SU-DHL-6 (cell line): ENCODE data around the gene PCAT7.
"Not testable (repeated sequence)": the region's sequence is repeated elsewhere in the genome, so short reads cannot be mapped to it uniquely, and the experiment has no call there.

Experiments used
- EZH2phosphoT487 ChIP-seq: fragments of 200-600 bp; sonication (generic), shearing (Covaris generic); conservative IDR thresholded peaks from 2 replicates; pipeline ENCODE4 v1.6.1; 2018; ENCODE audit warnings: mild to moderate bottlenecking, antibody characterized with exemption, low read length, moderate library complexity, mixed read lengths
- TF ChIP-seq, protein P1 (sequence below): fragments of 200-600 bp; sonication (generic); IDR thresholded peaks from one replicate; pipeline ENCODE4 v1.5.1; 2017; ENCODE audit warnings: antibody characterized with exemption, mild to moderate bottlenecking, low read length, moderate library complexity; ENCODE audit not compliant: insufficient read depth, poor library complexity, severe bottlenecking

DNA sequence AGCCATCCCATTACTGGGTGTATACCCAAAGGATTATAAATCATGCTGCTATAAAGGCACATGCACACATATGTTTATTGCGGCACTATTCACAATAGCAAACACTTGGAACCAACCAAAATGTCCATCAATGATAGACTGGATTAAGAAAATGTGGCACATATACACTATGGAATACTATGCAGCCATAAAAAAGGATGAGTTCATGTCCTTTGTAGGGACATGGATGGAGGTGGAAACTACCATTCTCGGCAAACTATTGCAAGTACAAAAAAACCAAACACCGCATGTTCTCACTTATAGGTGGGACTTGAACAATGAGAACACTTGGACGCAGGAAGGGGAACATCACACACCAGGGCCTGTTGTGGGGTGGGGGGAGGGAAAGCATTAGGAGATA, 48.5 kb upstream of the PCAT7 start:
- TF ChIP-seq, protein P1, sequence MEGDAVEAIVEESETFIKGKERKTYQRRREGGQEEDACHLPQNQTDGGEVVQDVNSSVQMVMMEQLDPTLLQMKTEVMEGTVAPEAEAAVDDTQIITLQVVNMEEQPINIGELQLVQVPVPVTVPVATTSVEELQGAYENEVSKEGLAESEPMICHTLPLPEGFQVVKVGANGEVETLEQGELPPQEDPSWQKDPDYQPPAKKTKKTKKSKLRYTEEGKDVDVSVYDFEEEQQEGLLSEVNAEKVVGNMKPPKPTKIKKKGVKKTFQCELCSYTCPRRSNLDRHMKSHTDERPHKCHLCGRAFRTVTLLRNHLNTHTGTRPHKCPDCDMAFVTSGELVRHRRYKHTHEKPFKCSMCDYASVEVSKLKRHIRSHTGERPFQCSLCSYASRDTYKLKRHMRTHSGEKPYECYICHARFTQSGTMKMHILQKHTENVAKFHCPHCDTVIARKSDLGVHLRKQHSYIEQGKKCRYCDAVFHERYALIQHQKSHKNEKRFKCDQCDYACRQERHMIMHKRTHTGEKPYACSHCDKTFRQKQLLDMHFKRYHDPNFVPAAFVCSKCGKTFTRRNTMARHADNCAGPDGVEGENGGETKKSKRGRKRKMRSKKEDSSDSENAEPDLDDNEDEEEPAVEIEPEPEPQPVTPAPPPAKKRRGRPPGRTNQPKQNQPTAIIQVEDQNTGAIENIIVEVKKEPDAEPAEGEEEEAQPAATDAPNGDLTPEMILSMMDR, result not testable (repeated sequence)
- not testable (repeated sequence) for TF ChIP-seq EZH2phosphoT487
